ENCODE measurements around the gene COL25A1.
"Not testable (repeated sequence)": the region's sequence is repeated elsewhere in the genome, so short reads cannot be mapped to it uniquely, and the experiment has no call there.

DNA sequence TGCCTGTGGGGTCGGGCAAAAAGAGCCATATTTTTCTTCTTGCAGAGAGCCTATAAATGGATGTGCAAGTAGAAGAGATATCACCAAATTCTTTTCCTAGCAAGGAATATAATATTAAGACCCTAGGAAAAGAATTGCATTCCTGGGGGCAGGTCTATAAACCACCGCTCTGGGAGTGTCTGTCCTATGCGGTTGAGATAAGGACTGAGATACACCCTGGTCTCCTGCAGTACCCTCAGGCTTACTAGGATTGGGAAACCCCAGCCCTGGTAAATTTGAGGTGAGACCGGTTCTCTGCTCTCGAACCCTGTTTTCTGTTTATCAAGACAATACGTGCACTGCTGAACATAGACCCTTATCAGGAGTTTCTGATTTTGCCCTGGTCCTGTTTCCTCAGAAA is 280.8 kb downstream of the COL25A1 start:
- TF ChIP-seq POLR2A, CTCF (IDR thresholded peaks at IDR 0.05): not testable (repeated sequence)
